ENCODE data around the gene LRP3.
A peak's percentile ranks its signal among the peaks of the same experiment; 100 is the strongest.

Gene LRP3

DNA sequence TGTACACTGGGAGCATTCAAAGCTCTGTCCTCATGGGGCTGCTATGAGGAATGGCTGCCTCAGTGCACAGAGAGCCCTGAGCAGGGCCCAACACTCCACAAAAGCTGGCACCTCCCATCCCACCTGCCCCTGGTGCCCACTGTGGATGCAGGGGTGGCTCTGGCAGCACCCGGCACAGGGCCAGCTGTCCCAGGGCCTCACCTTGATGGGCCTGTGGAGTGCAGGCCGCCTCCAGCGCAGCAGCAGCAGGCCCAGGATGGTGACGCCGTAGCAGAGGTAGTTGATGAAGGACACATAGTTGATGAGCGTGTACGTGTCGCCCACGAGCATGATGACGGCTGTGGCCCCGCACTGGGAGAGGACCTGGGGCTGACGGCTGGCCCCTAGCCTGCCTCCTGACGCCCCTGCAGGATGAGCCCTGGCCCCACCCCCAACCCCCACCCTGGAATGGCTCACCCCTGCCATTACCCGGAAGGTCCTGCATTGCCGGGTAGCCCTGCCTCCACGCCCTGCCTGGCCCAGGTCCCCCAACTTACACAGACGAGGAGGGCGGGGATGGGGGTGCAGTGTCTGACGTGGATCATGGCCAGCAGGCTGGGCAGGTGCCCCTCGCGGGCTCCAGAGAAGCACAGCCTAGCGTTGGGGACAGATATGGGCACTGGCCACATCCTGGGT, 16.3 kb downstream of the LRP3 start:
- no peak for TF ChIP-seq CTCF (IDR thresholded peaks at IDR 0.05; ENCODE audit: insufficient read depth, low read length, missing control alignments)
- no peak overlapping the region for H3K4me3 ChIP-seq (ENCODE audit: low read depth, low read length)
- DNase-seq (ENCODE audit: low read depth, low spot score), result no peak
- POLR2A ChIA-PET, result no interaction called here
- CTCF ChIA-PET, result interaction anchor here (2.5 kb wide), 1 partner anchor 26 kb away, joined by 12 read pairs; no protein-coding TSS in a partner anchor

DNA sequence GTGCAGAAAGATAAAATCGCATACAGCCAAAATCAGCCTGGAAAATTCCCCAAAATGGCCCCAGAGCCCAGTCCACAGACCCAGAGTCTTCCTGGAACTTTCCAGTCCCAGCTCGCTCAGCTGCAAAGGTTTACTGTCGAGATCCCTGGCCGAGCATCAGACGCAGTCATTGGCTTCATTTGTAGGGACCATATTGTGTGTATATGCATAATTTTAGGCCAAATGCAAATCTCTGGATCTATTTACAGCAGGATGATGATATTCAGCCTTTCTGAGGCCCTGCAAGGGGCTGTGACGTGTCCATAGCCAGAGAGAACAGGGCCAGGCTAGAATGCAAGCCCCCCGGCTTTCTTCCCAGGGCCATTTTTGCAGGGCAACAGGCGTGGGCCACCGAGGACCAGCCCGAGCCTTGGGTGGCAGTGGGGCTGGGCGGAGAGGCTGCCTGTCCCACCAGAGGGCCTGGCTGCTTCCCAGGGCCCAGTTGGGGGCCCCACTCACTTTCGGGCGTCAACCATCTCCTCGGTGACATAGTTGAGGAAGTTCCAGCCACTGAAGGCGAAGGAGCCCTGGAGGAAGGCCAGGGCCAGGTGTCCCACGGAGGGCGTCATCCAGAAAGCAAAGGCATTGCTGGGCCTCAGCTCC, 17.8 kb downstream of the LRP3 start:
- ChIA-PET POLR2A (no interaction called here), CTCF (interaction anchor here (1.0 kb wide), 2 partner anchors 12 to 16 kb away, joined by 4 read pairs; no protein-coding TSS in a partner anchor)
- no peak overlapping the region for H3K4me3 ChIP-seq (ENCODE audit: low read depth, low read length)
- no peak for DNase-seq (ENCODE audit: low read depth, low spot score)
- no peak for TF ChIP-seq CTCF (IDR thresholded peaks at IDR 0.05; ENCODE audit: insufficient read depth, low read length, missing control alignments)

DNA sequence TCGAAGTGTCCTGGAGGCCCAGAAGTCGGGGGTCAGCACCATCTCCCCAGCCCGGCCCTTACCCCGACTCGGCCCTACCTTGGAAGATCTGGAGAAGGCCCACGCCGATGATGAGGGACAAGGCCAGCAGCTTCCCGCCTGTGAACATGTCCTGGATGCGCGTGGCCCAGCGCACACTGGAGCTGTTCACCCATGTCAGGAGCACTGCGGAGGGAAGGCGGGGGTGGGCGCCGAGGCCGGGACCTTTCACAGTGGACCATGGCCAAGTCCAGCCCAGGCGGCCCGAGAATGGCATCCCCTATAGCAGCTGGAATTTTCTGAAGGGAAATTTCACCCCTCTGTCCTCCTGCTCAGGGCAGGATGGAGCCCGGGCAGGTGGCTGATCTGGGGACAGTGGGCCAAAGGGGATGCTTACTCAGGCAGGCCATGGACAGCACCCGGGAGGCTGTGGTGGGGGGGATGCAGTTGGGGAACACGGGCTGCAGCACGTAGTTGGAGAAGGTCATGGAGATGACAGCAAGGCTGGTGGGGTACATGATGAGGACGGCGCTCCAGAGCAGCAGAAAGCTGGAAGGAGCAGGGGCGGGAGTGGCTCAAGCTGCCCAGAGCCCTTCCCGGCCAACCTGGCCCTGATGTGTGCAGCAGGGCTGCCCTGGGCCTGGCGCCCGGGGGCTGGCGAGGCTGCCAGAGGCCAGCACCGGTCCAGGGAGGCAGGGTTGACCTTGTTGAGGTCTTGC, 18.5 kb downstream of the LRP3 start:
- ChIA-PET CTCF (interaction anchor here (1.0 kb wide), 2 partner anchors 11 to 17 kb away, joined by 4 read pairs; no protein-coding TSS in a partner anchor), POLR2A (no interaction called here)
- no peak overlapping the region for H3K4me3 ChIP-seq (ENCODE audit: low read depth, low read length)

DNA sequence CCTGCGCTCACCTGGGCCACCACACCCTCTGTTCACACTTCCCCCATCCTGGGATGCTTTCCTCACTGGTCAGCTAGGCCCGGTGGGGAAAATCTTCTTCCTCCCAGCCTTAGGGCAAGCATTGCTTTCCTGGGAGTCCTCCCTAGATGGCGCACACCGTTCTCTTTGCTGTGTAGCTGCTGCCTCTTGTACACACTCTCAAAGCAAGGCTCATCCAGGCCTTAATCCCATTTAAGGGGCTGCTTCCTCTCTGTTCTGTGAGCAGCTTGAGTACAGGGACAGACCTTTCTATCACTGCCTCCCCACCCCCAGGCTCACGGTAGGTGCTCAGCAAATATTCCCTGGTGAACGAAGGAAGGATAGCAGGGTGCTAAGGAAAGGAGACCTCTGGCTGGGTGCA, 20.5 kb downstream of the LRP3 start:
- CTCF ChIA-PET, result interaction anchor here (0.6 to 2.1 kb wide), 5 partner anchors 9 to 779 kb away, joined by 3 to 8 read pairs (median 4); partner anchors contain the start of gene SLC7A10
- peak; percentile 22 for TF ChIP-seq CTCF (IDR thresholded peaks at IDR 0.05; ENCODE audit: insufficient read depth, low read length, missing control alignments)
- DNase-seq (ENCODE audit: low read depth, low spot score), result no peak
- POLR2A ChIA-PET, result no interaction called here
- H3K4me3 ChIP-seq (ENCODE audit: low read depth, low read length), result no peak overlapping the region

More for the DNA sequence above, 18.5 kb downstream of the LRP3 start:
- no peak for DNase-seq (ENCODE audit: low read depth, low spot score)
- no peak for TF ChIP-seq CTCF (IDR thresholded peaks at IDR 0.05; ENCODE audit: insufficient read depth, low read length, missing control alignments)

DNA sequence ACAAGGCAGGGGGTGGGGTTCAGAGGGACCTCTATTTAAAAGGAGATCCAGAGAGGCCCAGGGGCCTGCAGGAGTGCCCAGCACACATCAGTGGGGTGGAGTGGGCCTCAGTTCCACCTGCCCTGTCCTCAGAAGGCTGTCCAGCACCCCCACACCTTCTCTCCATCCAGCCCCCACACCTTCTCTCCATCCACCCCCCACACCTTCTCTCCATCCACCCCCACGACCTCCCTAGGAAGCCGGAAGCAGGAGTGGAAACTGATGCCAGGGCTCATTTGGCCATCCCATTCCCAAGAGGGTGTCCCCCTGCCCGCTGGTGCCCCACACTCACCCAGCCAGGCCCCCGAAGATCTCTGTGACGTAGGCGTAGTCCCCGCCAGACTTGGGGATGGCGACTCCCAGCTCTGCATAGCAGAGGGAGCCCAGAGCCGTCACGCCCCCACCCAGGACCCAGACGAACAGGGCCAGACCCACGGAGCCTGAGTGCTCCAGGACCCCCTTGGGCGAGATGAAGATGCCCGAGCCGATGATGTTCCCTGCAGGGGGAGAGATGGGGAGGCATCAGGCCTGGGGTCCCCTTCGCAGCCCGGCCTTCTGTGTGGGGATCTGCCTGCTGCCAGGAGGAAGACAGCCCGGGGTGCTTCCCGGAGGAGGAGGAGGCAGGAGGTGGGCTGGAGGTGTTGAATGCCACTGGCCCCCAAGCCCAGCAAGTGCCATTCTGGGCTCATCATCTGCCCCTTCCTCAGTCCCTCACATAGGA, 21.5 kb downstream of the LRP3 start:
- POLR2A ChIA-PET, result no interaction called here
- H3K4me3 ChIP-seq (ENCODE audit: low read depth, low read length), result no peak overlapping the region
- TF ChIP-seq CTCF (IDR thresholded peaks at IDR 0.05; ENCODE audit: insufficient read depth, low read length, missing control alignments), result no peak
- no peak for DNase-seq (ENCODE audit: low read depth, low spot score)
- CTCF ChIA-PET, result interaction anchor here (1.3 to 2.1 kb wide), 2 partner anchors 10 to 12 kb away, joined by 4 to 7 read pairs; partner anchors contain the start of gene SLC7A10

All from AG04449 (cell line).